Astrocyte of the spinal cord (primary cell): ENCODE data around the gene PADI3.

ENCODE experiments used
- DNase-seq: peaks from one replicate; pipeline ENCODE4 v3.0.0; 2011; ENCODE audit warnings: low read depth, low spot score
- H3K4me3 ChIP-seq: 2 replicates; pipeline ENCODE4 v1.5.1; 2011; ENCODE audit warnings: low read depth, mild to moderate bottlenecking, low read length, moderate library complexity
- in situ Hi-C: cut with HindIII; loops from 2 replicates; pipeline ENCODE4 v1.10.0; 2017; ENCODE audit warnings: low sequenced_read_pairs
- TF ChIP-seq, protein P1 (sequence below): IDR thresholded peaks from 2 replicates; pipeline ENCODE4 v1.5.1; 2012; ENCODE audit warnings: low read depth, mild to moderate bottlenecking, low read length, inconsistent platforms

The PADI3 gene

DNA sequence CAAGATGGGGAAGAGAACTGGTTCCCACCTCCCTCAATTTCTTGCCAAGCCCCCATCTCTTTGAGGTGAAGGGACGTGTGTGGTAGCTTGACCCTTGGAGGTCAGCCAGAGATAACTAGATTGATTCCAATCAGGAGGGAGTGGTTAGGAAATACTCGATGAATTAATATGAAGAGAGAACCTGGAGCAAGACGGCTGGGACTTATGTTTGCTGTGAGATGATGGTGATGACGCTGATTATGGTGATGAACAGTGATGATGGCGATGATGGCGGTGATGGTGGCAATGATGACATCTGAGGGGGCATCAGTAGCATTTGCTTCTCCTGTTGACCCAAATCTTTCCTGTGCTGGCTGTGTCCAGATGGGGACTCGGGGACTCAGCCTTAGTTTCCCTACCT is 43.2 kb upstream of the PADI3 start:
- DNase-seq: no peak
- TF ChIP-seq, protein P1, sequence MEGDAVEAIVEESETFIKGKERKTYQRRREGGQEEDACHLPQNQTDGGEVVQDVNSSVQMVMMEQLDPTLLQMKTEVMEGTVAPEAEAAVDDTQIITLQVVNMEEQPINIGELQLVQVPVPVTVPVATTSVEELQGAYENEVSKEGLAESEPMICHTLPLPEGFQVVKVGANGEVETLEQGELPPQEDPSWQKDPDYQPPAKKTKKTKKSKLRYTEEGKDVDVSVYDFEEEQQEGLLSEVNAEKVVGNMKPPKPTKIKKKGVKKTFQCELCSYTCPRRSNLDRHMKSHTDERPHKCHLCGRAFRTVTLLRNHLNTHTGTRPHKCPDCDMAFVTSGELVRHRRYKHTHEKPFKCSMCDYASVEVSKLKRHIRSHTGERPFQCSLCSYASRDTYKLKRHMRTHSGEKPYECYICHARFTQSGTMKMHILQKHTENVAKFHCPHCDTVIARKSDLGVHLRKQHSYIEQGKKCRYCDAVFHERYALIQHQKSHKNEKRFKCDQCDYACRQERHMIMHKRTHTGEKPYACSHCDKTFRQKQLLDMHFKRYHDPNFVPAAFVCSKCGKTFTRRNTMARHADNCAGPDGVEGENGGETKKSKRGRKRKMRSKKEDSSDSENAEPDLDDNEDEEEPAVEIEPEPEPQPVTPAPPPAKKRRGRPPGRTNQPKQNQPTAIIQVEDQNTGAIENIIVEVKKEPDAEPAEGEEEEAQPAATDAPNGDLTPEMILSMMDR: no peak
- H3K4me3 ChIP-seq: no peak overlapping the region
- in situ Hi-C loops: no loop called here

DNA sequence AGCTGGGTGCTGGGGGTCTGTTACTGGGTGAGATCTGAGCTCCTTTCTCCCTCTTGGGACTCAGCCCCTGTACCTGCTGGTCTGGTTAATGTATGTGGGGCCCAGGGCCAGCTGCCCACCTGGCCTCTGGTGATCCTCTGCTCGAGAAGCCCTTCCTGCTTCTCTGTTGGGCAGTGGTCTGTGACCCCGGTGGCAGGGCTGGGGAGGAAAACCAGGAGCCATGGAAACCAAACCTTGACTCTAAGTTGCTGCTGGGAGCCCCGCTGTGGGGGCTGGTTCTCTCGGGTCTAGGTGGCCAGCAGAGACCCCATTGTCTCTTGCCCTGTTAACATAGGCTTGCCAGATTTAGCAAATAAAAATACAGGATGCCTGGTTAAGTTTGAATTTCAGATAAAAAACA is 42.7 kb upstream of the PADI3 start:
- TF ChIP-seq, protein P1: no peak
- no peak overlapping the region for H3K4me3 ChIP-seq
- DNase-seq: no peak
- in situ Hi-C loops: no loop called here

DNA sequence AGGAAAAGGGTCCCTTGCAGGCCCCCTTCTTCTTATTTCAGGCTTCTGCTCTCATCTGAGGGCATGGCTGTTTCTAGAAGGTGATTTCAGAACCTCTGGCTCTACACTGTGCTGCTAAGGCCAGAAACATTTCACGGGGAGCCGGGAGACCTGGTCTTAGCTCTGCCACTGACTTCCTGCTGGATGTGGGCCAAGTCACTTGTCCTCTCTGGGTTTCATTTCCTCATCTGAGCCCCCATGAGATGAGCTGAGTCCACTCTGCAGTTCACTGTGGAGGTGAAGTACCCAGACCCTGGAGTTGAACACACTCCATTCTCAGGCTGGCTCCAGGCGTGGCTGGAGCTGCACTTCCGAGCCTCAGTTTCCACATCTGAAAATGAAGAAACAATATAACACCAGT is 41.9 kb upstream of the PADI3 start:
- TF ChIP-seq, protein P1: no peak
- no peak overlapping the region for H3K4me3 ChIP-seq
- DNase-seq: no peak
- in situ Hi-C loops: no loop called here

DNA sequence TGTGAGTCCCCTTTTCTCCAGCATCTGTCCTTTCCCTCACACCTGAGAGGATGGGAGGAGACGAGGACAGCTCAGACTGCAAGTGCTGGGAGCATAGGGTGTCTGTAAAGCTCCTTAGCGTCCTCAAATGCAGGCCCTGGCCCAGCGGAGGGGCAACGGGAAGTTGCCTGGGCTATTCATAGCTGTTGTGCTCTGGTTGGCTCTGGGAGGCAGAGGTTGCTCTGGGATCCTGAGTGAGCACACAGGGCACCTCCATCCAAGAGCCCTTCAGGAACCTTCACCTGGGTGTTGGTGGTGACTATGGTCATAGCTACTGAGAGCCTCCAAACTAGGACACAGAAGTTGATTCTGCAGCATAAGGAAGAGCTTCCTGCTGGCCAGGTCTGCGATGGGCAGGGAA is 41.4 kb upstream of the PADI3 start:
- DNase-seq: no peak
- in situ Hi-C loops: no loop called here
- no peak overlapping the region for H3K4me3 ChIP-seq
- TF ChIP-seq, protein P1: no peak

DNA sequence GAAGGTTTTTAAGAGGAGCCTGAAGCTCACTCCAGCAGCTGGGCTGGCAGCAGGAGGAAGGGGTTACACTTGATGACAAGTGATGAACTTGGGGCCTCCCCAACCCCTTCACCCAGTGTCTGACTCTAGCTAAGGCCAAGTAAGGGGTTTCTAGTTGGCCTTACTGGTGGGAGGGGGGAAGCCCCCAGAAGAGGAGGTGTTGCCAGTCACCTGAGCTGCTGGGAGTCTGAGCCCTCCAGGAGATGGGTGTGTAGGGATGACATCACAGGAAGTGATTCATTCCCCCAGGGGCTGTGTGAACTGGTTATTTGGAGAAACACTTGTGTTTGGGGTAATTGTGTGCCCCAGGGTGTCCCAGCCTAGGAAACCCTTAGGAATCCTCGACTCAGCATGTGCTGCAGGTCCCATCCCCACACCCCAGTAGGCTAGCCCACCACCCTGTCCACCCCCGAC is 40.9 kb upstream of the PADI3 start:
- no peak overlapping the region for H3K4me3 ChIP-seq
- TF ChIP-seq, protein P1: no peak
- DNase-seq: peak; percentile 62
- in situ Hi-C loops: no loop called here

DNA sequence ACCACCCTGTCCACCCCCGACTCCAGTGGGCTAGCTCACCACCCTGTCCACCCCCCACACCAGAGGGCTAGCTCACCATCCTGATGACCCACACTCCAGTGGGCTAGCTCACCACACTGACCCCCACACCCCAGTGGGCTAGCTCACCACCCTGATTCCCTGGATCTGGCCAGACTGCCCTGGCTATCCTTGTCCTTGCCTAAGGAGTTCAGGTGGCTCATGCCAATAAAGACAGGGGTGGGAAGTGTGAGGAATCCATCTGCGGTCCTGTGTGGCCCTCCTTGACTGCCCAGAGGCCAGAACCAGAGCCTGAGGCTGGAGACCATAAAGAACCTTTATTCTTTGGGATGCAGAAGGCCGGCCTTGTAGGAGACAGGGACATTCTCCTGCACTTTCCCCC is 40.4 kb upstream of the PADI3 start:
- TF ChIP-seq, protein P1: no peak
- no peak overlapping the region for H3K4me3 ChIP-seq
- DNase-seq: no peak
- in situ Hi-C loops: no loop called here

DNA sequence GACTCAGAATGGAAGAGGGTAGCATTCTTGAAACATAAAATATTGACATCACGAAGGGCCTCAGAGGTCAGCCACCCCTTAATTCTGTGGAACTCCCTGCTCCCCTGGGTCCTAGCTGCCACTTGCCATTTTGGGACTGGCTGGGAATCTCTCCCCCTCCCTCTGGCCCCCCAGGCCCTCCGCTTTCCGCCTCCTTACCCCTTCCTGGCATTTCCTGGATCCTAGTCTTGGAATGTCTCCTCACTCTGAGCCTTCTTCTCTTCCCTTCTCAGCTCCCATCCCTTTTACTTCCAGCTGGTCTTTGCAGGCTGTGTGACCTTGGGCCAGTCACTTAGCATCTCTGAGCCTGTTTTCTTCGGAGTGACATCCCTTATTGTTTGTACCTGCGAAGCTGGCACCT is 39.5 kb upstream of the PADI3 start:
- DNase-seq: no peak
- in situ Hi-C loops: no loop called here
- no peak overlapping the region for H3K4me3 ChIP-seq
- TF ChIP-seq, protein P1: no peak
